ENCODE data around the gene KDM4B. TPM values are rescaled to one million over a fixed set of nuclear protein-coding genes. Genes with fewer than 3 reads are reported as not detected.

Gene KDM4B
- total RNA-seq, 1 experiment from 2014 or later = 35.9 TPM

DNA sequence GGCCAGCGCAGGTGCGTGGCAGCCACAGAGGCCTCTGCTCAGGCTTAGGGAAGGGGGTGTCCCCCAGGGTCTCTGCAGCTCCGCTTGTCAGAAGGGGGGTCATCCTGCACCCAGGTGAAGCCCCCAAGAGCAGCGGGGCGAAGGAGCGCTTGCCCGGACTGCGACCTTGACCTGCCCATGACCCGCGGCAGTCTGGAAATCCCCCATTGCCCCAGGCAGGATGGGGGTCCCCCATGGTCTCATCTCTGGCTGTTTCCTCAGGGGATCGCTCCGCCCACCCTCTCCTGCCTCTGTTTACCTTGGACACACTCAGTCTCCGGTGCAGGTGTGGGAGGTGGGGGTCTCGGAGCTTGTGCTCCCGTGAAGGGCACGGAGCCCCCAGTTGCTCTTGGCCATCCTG lies 82.7 kb downstream of the KDM4B start (continued):
- TF ChIP-seq CEBPB (IDR thresholded peaks at IDR 0.05; ENCODE audit: low read depth) (no peak), POLR2A (IDR thresholded peaks at IDR 0.05; ENCODE audit: borderline replicate concordance, extremely low read depth, insufficient read depth, insufficient read length) (no peak), FOSL1 (IDR thresholded peaks at IDR 0.05; ENCODE audit: low read depth) (no peak), TCF7L2 (IDR thresholded peaks at IDR 0.05; ENCODE audit: borderline replicate concordance, extremely low read depth, insufficient read depth, insufficient read length) (no peak), SIN3A (IDR thresholded peaks at IDR 0.05; ENCODE audit: low read depth) (no peak)

DNA sequence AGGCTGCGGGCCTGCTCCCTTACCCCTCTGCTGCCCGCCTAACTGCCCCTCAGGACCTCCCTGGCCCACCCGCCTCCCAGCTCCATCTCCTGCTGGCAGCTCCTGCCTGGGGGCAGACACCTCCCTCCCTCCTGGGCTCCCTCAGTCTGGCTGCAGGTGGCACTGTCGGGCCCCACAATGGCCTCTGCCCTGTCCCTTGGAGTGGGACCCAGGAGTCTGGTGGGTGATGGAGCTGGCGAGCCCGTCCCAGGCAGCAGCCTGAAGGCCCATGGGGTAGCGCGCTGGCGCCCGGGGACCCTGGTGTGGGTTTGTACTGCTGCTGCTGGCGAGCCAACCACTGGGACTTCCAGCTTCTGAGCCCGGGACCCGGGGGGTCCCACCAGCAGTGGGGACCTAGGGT lies 83.6 kb downstream of the KDM4B start:
- H3K79me2 ChIP-seq (ENCODE audit: insufficient read depth, low read length) = no peaks in the 10 kb centered on the region
- H3K4me3 ChIP-seq (replicated peaks in 1 of 2; ENCODE audit: low read depth in 1 of 2, low read length in 2 of 2) = no peak overlapping the region
- H3K27ac ChIP-seq (ENCODE audit: low read depth, low read length) = no peak overlapping the region
- ATAC-seq (peak; percentile 31), DNase-seq (ENCODE audit: low read depth, low spot score) (no peak)
- ChIA-PET POLR2A (no interaction called here), RAD21 (ENCODE audit: low non-redundant PET in 1 of 2, low total read pairs in 2 of 2, uncharacterized antibody in 2 of 2, unreplicated experiment in 2 of 2) (no interaction called here), CTCF (no interaction called here)
- BruUV-seq (replicated peaks) = no TSS peak
- no peak overlapping the region for H3K4me2 ChIP-seq (ENCODE audit: low read length)
- TF ChIP-seq CEBPB (IDR thresholded peaks at IDR 0.05; ENCODE audit: low read depth) (no peak), RAD21 (IDR thresholded peaks at IDR 0.05; ENCODE audit: low read depth) (peak; percentile 29; the same call in 1 of the 2 replicates), ZNF274 (IDR thresholded peaks at IDR 0.05; ENCODE audit: low read depth, low read length) (no peak)
- TF ChIP-seq, protein P1, sequence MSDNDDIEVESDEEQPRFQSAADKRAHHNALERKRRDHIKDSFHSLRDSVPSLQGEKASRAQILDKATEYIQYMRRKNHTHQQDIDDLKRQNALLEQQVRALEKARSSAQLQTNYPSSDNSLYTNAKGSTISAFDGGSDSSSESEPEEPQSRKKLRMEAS (IDR thresholded peaks at IDR 0.05) = no peak
- TF ChIP-seq, protein P2, sequence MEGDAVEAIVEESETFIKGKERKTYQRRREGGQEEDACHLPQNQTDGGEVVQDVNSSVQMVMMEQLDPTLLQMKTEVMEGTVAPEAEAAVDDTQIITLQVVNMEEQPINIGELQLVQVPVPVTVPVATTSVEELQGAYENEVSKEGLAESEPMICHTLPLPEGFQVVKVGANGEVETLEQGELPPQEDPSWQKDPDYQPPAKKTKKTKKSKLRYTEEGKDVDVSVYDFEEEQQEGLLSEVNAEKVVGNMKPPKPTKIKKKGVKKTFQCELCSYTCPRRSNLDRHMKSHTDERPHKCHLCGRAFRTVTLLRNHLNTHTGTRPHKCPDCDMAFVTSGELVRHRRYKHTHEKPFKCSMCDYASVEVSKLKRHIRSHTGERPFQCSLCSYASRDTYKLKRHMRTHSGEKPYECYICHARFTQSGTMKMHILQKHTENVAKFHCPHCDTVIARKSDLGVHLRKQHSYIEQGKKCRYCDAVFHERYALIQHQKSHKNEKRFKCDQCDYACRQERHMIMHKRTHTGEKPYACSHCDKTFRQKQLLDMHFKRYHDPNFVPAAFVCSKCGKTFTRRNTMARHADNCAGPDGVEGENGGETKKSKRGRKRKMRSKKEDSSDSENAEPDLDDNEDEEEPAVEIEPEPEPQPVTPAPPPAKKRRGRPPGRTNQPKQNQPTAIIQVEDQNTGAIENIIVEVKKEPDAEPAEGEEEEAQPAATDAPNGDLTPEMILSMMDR (IDR thresholded peaks at IDR 0.05 in 2 of 3, conservative IDR thresholded peaks at IDR 0.05 in 1 of 3; ENCODE audit: borderline replicate concordance in 1 of 3, insufficient read depth in 1 of 3, low read depth in 2 of 3, low read length in 2 of 3) = peak; percentile 10 to 38 (median 25); a peak in 3 of 6 replicates
- H3K36me3 ChIP-seq (ENCODE audit: control insufficient read depth in 1 of 2, insufficient read depth in 2 of 2, low read length in 2 of 2) = no peaks in the 10 kb centered on the region; a peak in 1 of 4 replicates
- intact Hi-C loops (cut with micrococcal nuclease) = loop anchor here (1.0 kb wide), 1 partner anchor 325 kb away; no protein-coding TSS in a partner anchor
- no peaks in the 10 kb centered on the region for H3K27me3 ChIP-seq (ENCODE audit: insufficient read depth, low read length)
- H4K20me1 ChIP-seq (ENCODE audit: insufficient read depth) = no peaks in the 10 kb centered on the region
- no peaks in the 10 kb centered on the region for H3K9me2 ChIP-seq (ENCODE audit: insufficient read depth)
- no peak overlapping the region for H3K9ac ChIP-seq (ENCODE audit: low read length)
- peaks cover 8 to 17% of the 10 kb centered on the region in 2 experiments; a peak in 3 of 4 replicates for H3K4me1 ChIP-seq (ENCODE audit: control insufficient read depth in 1 of 2, insufficient read depth in 2 of 2, low read length in 2 of 2)
- H3K9me3 ChIP-seq (ENCODE audit: control insufficient read depth in 1 of 2, insufficient read depth in 1 of 2, low read depth in 1 of 2, low read length in 2 of 2) = no peaks in the 10 kb centered on the region
- H2AFZ ChIP-seq (ENCODE audit: low read depth, low read length, poor library complexity, severe bottlenecking) = no peak overlapping the region

Data from HCT116 (cell line).